NT2/D1 (cell line): ENCODE measurements around the gene TMC2.

Experiments
- DNase-seq: peaks from one replicate; pipeline ENCODE4 v3.0.0-alpha.2; 2011; ENCODE audit warnings: low read depth, low spot score
- H3K27me3 ChIP-seq: 2 replicates; pipeline ENCODE4 v1.6.0; 2011; ENCODE audit warnings: mild to moderate bottlenecking; ENCODE audit not compliant: insufficient read length, insufficient read depth
- H3K36me3 ChIP-seq: 2 replicates; pipeline ENCODE4 v1.6.1; 2011; ENCODE audit warnings: mild to moderate bottlenecking, low read length, mixed read lengths; ENCODE audit not compliant: insufficient read depth, insufficient read length
- H3K4me1 ChIP-seq: 2 replicates; pipeline ENCODE4 v1.5.1; 2011; ENCODE audit not compliant: insufficient read depth, insufficient read length
- H3K4me3 ChIP-seq: 2 replicates; pipeline ENCODE4 v1.5.1; 2011; ENCODE audit warnings: low read depth; ENCODE audit not compliant: insufficient read length
- H3K9ac ChIP-seq: 2 replicates; pipeline ENCODE4 v1.6.0; 2011; ENCODE audit warnings: low read depth; ENCODE audit not compliant: insufficient read length
- H3K9me3 ChIP-seq: 2 replicates; pipeline ENCODE4 v1.5.1; 2011; ENCODE audit warnings: mild to moderate bottlenecking, low read length; ENCODE audit not compliant: insufficient read depth
- SUZ12 ChIP-seq: IDR thresholded peaks from 2 replicates; pipeline ENCODE4 v1.6.1; 2011; ENCODE audit not compliant: insufficient read length, insufficient read depth; ENCODE audit errors: extremely low read depth
- YY1 ChIP-seq: IDR thresholded peaks from 2 replicates; pipeline ENCODE4 v1.6.1; 2011; ENCODE audit not compliant: insufficient read length, insufficient read depth
- ZNF274 ChIP-seq: IDR thresholded peaks from 2 replicates; pipeline ENCODE4 v1.6.1; 2011; ENCODE audit warnings: mild to moderate bottlenecking, low read depth, low read length

The TMC2 gene

GRCh38 chr20:2640899-2641298 lies 104.5 kb downstream of the TMC2 start:
- Histone ChIP-seq H3K27me3 (no peaks in the 10 kb centered on the region), H3K9me3 (no peaks in the 10 kb centered on the region), H3K4me3 (no peak overlapping the region), H3K9ac (no peak overlapping the region), H3K36me3 (peaks cover 4% of the 10 kb centered on the region), H3K4me1 (no peaks in the 10 kb centered on the region)
- TF ChIP-seq ZNF274: no peak
- TF ChIP-seq SUZ12: no peak
- no peak for TF ChIP-seq YY1
- no peak for DNase-seq

GRCh38 chr20:2643708-2644107 lies 107.3 kb downstream of the TMC2 start:
- Histone ChIP-seq H3K9ac (no peak overlapping the region), H3K36me3 (peaks cover 4% of the 10 kb centered on the region), H3K27me3 (no peaks in the 10 kb centered on the region), H3K4me1 (no peaks in the 10 kb centered on the region), H3K9me3 (no peaks in the 10 kb centered on the region), H3K4me3 (no peak overlapping the region)
- no peak for DNase-seq
- TF ChIP-seq SUZ12 (no peak), YY1 (no peak), ZNF274 (no peak)

DNA sequence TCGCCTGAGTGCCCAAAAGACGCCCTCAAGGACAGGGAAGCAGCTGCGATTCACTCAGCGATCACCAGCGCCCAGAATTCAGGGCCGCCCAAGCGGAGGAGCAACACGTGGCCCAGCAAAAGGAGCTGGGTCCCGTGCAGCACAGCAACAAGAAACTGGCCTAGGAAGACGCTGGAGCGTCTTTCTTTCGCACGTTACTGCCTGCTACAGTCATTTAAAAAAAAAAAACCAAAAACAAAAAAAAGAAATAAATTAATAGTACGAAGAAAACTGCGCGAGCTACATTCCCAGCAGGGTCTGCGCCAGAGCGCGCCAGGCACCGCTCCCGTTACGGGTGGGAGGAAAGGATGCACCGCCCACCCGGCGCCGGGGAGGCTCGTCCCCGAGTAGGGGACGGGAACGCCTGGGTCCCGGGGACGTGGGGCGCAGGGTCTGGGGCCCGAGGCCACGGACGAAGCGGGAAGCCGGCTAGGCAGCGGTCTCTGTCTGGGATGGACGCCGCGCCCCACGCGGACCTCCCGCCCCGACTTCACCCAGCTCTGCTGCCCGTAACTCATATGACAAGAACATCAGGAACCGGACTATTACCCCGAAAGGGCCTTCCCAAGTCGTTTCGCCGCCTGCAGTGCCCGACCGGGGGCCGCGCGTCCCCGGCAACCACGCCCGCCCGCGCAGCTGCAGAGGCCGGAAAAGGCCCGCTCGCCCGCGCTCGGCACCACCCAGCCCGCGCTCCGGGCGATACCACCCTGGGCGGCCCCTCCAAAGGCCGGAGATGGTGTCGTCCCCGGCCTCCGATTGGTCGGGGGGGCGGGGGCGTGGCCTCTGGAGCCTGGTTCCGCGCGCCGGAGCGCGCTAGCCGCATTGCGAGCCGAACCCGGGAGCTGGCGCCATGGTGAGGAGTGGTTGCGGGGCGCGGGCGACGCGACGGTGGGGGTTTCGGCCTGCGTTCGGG lies 115.7 kb downstream of the TMC2 start, which contains the start of gene NOP56:
Gene NOP56 (plus strand): TSS at position 861 of the 952 bp plus-strand sequence. CDS start 29 bp downstream, at position 890.
- DNase-seq: peak; percentile 86
- peak within 1 kb of the TSS; percentile 98 for H3K4me3 ChIP-seq
- H3K36me3 ChIP-seq: peaks cover 46% of the 10 kb centered on the region
- TF ChIP-seq SUZ12 (no peak), ZNF274 (no peak)
- H3K9ac ChIP-seq: peak within 1 kb of the TSS; percentile 95
- H3K4me1 ChIP-seq: peaks cover 4% of the 10 kb centered on the region
- H3K9me3 ChIP-seq: no peaks in the 10 kb centered on the region; the same call in 1 of the 2 replicates
- no peaks in the 10 kb centered on the region for H3K27me3 ChIP-seq

- H3K9ac ChIP-seq: peak overlapping the region; percentile 93
- peaks cover 55% of the 10 kb centered on the region for H3K36me3 ChIP-seq
- no peaks in the 10 kb centered on the region for H3K27me3 ChIP-seq
- TF ChIP-seq SUZ12 (no peak), ZNF274 (no peak)
- no peaks in the 10 kb centered on the region; the same call in 1 of the 2 replicates for H3K9me3 ChIP-seq
- H3K4me1 ChIP-seq: peaks cover 4% of the 10 kb centered on the region
- H3K4me3 ChIP-seq: peak overlapping the region; percentile 98
- DNase-seq: no peak
These were observed 116.6 kb downstream of the TMC2 start for GRCh38 chr20:2652724-2653555.

- Histone ChIP-seq H3K9me3 (no peaks in the 10 kb centered on the region; the same call in 1 of the 2 replicates), H3K27me3 (no peaks in the 10 kb centered on the region), H3K36me3 (peaks cover 63% of the 10 kb centered on the region), H3K4me1 (peaks cover 4% of the 10 kb centered on the region), H3K9ac (peak overlapping the region; percentile 93), H3K4me3 (peak overlapping the region; percentile 98)
- DNase-seq: no peak
- TF ChIP-seq ZNF274 (no peak), SUZ12 (no peak), YY1 (no peak)
These were observed 117.4 kb downstream of the TMC2 start for GRCh38 chr20:2653556-2654383.

DNA sequence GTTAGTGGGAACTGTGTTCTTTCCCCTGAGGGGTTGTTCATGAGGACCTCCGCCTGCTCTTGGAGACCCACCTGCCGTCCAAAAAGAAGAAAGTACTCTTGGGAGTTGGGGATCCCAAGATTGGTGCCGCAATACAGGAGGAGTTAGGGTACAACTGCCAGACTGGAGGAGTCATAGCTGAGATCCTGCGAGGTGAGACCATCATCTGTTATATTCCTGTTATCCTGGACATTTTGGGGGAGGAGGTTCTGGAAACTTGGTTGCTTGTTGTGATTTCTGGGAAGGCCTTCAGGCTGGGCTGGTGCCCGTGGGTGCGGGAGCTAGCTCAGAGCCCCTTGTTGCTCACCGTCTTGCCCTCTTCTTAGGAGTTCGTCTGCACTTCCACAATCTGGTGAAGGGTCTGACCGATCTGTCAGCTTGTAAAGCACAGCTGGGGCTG lies 118.0 kb downstream of the TMC2 start:
- no peaks in the 10 kb centered on the region for H3K9me3 ChIP-seq
- peaks cover 4% of the 10 kb centered on the region for H3K4me1 ChIP-seq
- peaks cover 69% of the 10 kb centered on the region for H3K36me3 ChIP-seq
- no peak for DNase-seq
- H3K4me3 ChIP-seq: peak overlapping the region; percentile 98
- H3K9ac ChIP-seq: peak overlapping the region; percentile 93
- H3K27me3 ChIP-seq: no peaks in the 10 kb centered on the region
- TF ChIP-seq YY1 (no peak), SUZ12 (no peak), ZNF274 (no peak)
